Vagina (tissue), 2 donors: ENCODE data around the gene GDPD2.

ENCODE experiments used
- CTCF ChIP-seq, 3 experiments: fragments of 450-650 bp in 2 of 3; fragments of 200-600 bp in 1 of 3; sonication (generic) in 1 of 3; IDR thresholded peaks; one replicate each; pipeline ENCODE4 v1.5.1; 2017 to 2019; ENCODE audit warnings: antibody characterized with exemption in 3 of 3, mild to moderate bottlenecking in 2 of 3, moderate library complexity in 2 of 3
- POLR2A ChIP-seq, 2 donors: fragments of 450-650 bp; IDR thresholded peaks; one replicate each; pipeline ENCODE4 v1.6.1; 2017; ENCODE audit warnings: antibody characterized with exemption in 2 of 2, mild to moderate bottlenecking in 2 of 2, moderate library complexity in 2 of 2
- POLR2AphosphoS5 ChIP-seq, 2 donors: sonication (generic); formaldehyde crosslinking; IDR thresholded peaks; one replicate each; pipeline ENCODE4 v1.9.0; 2017; ENCODE audit warnings: antibody characterized with exemption in 2 of 2, mild to moderate bottlenecking in 2 of 2, low read depth in 1 of 2; ENCODE audit not compliant: insufficient read depth in 1 of 2

- TF ChIP-seq POLR2A (IDR thresholded peaks at IDR 0.05) (no peak), CTCF (IDR thresholded peaks at IDR 0.05) (no peak), POLR2AphosphoS5 (IDR thresholded peaks at IDR 0.05; ENCODE audit: insufficient read depth in 1 of 2, low read depth in 1 of 2) (no peak)
These were observed 58.6 kb downstream of the GDPD2 start for GRCh38 chrX:70481471-70482270.
